GM12878 (cell line): ENCODE measurements around the gene ACTL6B. TPM values are rescaled to one million over a fixed set of nuclear protein-coding genes. Genes with fewer than 3 reads are reported as not detected.
"Not testable (repeated sequence)": the region's sequence is repeated elsewhere in the genome, so short reads cannot be mapped to it uniquely, and the experiment has no call there.

Experiments
- ATAC-seq: fragments of 200-7000 bp; cut with Tn5 transposase; 3 replicates; pipeline ENCODE4 v1.9.1; 2020; ENCODE audit warnings: mild to moderate bottlenecking, moderate library complexity
- BruUV-seq: library from RNA; stranded (reverse); fragments of 400-500 nt; replicated peaks from 2 replicates; lab custom pipeline; 2021; lab: Mats Ljungman, UMichigan
- CTCF ChIA-PET: fragments of 300-600 bp; sonication (Branson Sonifier 250); formaldehyde crosslinking; extraction: SDS; loops from one replicate; lab custom pipeline; 2021; ENCODE audit warnings: inconsistent platforms; lab: Yijun Ruan, JAX
- POLR2A ChIA-PET: fragments of 350-600 bp; formaldehyde crosslinking; extraction: SDS; loops from one replicate; lab custom pipeline; 2021; ENCODE audit warnings: inconsistent platforms; lab: Charles Lee
- RAD21 ChIA-PET: fragments of 300-600 bp; sonication (Branson Sonifier 250); formaldehyde crosslinking; loops from one replicate; lab custom pipeline; 2023; ENCODE audit warnings: antibody characterized with exemption; ENCODE audit not compliant: unreplicated experiment; lab: Charles Lee
- SMC1A ChIA-PET: fragments of 300-600 bp; sonication (Branson Sonifier 250); formaldehyde crosslinking; loops from one replicate; lab custom pipeline; 2023; ENCODE audit not compliant: unreplicated experiment, uncharacterized antibody; lab: Charles Lee
- DNase-seq: peaks from one replicate; pipeline ENCODE4 v3.0.0-alpha.2; 2011; ENCODE audit warnings: low read depth, low spot score
- FAIRE-seq: peaks from 3 replicates; lab custom pipeline; 2011; peaks lifted over from hg19 to GRCh38; lab: Jason Lieb, UNC
- H2AFZ ChIP-seq: 2 replicates; pipeline ENCODE4 v1.6.0; 2011; ENCODE audit warnings: low read depth, low read length, control low read depth; ENCODE audit not compliant: control insufficient read depth
- H3K27ac ChIP-seq: 2 replicates; pipeline ENCODE4 v1.5.1; 2011; ENCODE audit warnings: control low read depth; ENCODE audit not compliant: control insufficient read depth, insufficient read depth
- H3K27me3 ChIP-seq, 2 experiments: replicated peaks in 1 of 2; 2 replicates each; pipeline versions ENCODE4 v1.6.0 to v1.6.1; 2011; ENCODE audit warnings: low read length in 1 of 2; ENCODE audit not compliant: control insufficient read depth in 2 of 2, insufficient read depth in 2 of 2
- H3K36me3 ChIP-seq, 2 experiments: 2 replicates each; pipeline ENCODE4 v1.5.1; 2011; ENCODE audit warnings: low read length in 1 of 2; ENCODE audit not compliant: control insufficient read depth in 2 of 2, insufficient read depth in 2 of 2
- H3K4me1 ChIP-seq: 2 replicates; pipeline ENCODE4 v1.6.1; 2011; ENCODE audit warnings: mild to moderate bottlenecking, low read length, moderate library complexity, mixed read lengths; ENCODE audit not compliant: control insufficient read depth, insufficient read depth
- H3K4me2 ChIP-seq: 2 replicates; pipeline ENCODE4 v1.6.0; 2011; ENCODE audit warnings: control low read depth; ENCODE audit not compliant: control insufficient read depth, insufficient read depth
- H3K4me3 ChIP-seq: fragments of 200-600 bp; sonication (generic); 2 replicates; pipeline ENCODE4 v1.5.1; 2016
- H3K79me2 ChIP-seq: 2 replicates; pipeline ENCODE4 v1.6.0; 2011; ENCODE audit warnings: low read length; ENCODE audit not compliant: control insufficient read depth, insufficient read depth
- H3K9ac ChIP-seq: 2 replicates; pipeline ENCODE4 v1.8.0; 2011; ENCODE audit warnings: low read length, control low read depth, mixed read lengths; ENCODE audit not compliant: control insufficient read depth, insufficient read depth
- H3K9me3 ChIP-seq: replicated peaks from 3 replicates; pipeline ENCODE4 v1.5.1; 2011; ENCODE audit warnings: mild to moderate bottlenecking, low read length; ENCODE audit not compliant: control insufficient read depth, insufficient read depth
- H4K20me1 ChIP-seq: 2 replicates; pipeline ENCODE4 v1.6.0; 2011; ENCODE audit not compliant: control insufficient read depth, insufficient read depth
- WGBS: methylation state at CpG from one replicate; pipeline ENCODE4 v1.1.6; 2016; ENCODE audit warnings: low lambda C conversion rate; ENCODE audit not compliant: insufficient replicate concordance, insufficient coverage; ENCODE audit errors: missing lambda C conversion rate; 5-methylcytosine and 5-hydroxymethylcytosine counted together
- in situ Hi-C: fragments of 300-500 bp; cut with MboI; formaldehyde crosslinking; loops from 9 replicates; pipeline ENCODE4 v1.14.3; 2018; ENCODE audit warnings: mixed read lengths
- intact Hi-C: fragments of 100-400 bp; cut with micrococcal nuclease; formaldehyde crosslinking; loops from one replicate; pipeline ENCODE4 v1.14.2; 2022; ENCODE audit not compliant: unreplicated experiment
- polyA plus RNA-seq, 11 experiments: library from polyadenylated mRNA; depleted of rRNA in 4 of 11; unstranded in 6 of 11; stranded (reverse) in 5 of 11; fragments of >200 nt; fragmentation: Nextera tagmentation in 4 of 11; fragmentation: Illumina TruSeq in 1 of 11; extraction: Ambion mirVana in 4 of 11; extraction: Trizol in 1 of 11; gene quantifications; 1 replicate in 1 of 11; 2 replicates in 10 of 11; pipeline versions ENCODE4 v1.2.1 to v1.2.3, GENCODE V29; 2011 to 2016; ENCODE audit warnings: inconsistent platforms in 2 of 11, missing spikeins in 2 of 11, low read depth in 1 of 11
- total RNA-seq, 4 experiments: library from RNA; depleted of rRNA in 3 of 4; stranded (reverse); fragments of >200 nt in 3 of 4; fragmentation: Illumina TruSeq in 1 of 4; extraction: Trizol in 1 of 4; gene quantifications; 2 replicates each; pipeline versions ENCODE4 v1.2.1 to v1.2.3, GENCODE V29; 2013 to 2021
- TF ChIP-seq, protein P1 (sequence below): IDR thresholded peaks from 2 replicates; pipeline ENCODE4 v1.6.1; 2011; ENCODE audit warnings: borderline replicate concordance, low read depth, mild to moderate bottlenecking, moderate library complexity, low read length; ENCODE audit not compliant: insufficient read depth, poor library complexity, severe bottlenecking
- TF ChIP-seq, protein P2 (sequence below), 3 experiments: IDR thresholded peaks in 2 of 3; conservative IDR thresholded peaks in 1 of 3; 2 replicates each; pipeline ENCODE4 v1.5.1; 2011; ENCODE audit warnings: low read depth in 3 of 3, low read length in 3 of 3, mild to moderate bottlenecking in 3 of 3, control low read depth in 2 of 3, moderate library complexity in 2 of 3, inconsistent platforms in 1 of 3, mixed read lengths in 1 of 3; ENCODE audit not compliant: control insufficient read depth in 2 of 3, insufficient read depth in 1 of 3; ENCODE audit errors: extremely low read depth in 1 of 3

Gene ACTL6B
- total and polyA plus RNA-seq, 10 of the 15 experiments (the other 5 are each of a cell fraction or from before 2014, with no cell fraction given) = not detected

DNA sequence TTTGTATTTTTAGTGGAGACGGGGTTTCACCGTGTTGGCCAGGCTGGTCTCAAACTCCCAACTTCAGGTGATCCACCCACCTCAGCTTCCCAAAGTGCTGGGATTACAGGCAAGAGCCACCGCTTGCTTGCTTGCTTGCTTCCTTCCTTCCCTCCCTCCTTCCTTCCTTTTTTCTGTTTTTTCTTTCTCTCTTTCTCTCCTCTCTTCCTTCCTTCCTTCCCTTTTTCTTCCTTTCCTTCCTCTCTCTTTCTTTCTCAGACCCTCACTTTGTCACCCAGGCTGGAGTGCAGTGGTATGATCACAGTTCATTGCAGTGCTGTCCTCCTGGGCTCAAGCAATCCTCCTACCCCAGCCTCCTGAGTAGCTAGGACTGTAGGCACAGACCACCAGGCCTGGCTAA lies 44.8 kb upstream of the ACTL6B start:
- WGBS = 75% methylated on average over 3 of the region's 3 CpGs
- H3K4me3 ChIP-seq = not testable (repeated sequence)

GRCh38 chr7:100699018-100699417 lies 42.8 kb upstream of the ACTL6B start:
- no peak for DNase-seq
- Histone ChIP-seq H4K20me1 (no peaks in the 10 kb centered on the region), H2AFZ (no peak overlapping the region), H3K4me2 (no peak overlapping the region), H3K9me3 (no peaks in the 10 kb centered on the region), H3K36me3 (no peaks in the 10 kb centered on the region), H3K27me3 (no peaks in the 10 kb centered on the region), H3K4me3 (no peak overlapping the region), H3K9ac (no peak overlapping the region)
- no peak for FAIRE-seq
- no TSS peak for BruUV-seq
- ChIA-PET CTCF (interaction anchor here (1.3 kb wide), 1 partner anchor 9 kb away, joined by 5 read pairs; no protein-coding TSS in a partner anchor), SMC1A (interaction anchor here (0.7 kb wide), 1 partner anchor 233 kb away, joined by 3 read pairs; no protein-coding TSS in a partner anchor), RAD21 (no interaction called here), POLR2A (no interaction called here)
- WGBS = 87% methylated on average over 5 of the region's 6 CpGs
- intact Hi-C loops = loop anchor here (5.0 to 10.0 kb wide), 2 partner anchors 87 to 224 kb away; partner anchors contain the start of genes MOSPD3 and TSC22D4
- ATAC-seq = no peak
- TF ChIP-seq, protein P1, sequence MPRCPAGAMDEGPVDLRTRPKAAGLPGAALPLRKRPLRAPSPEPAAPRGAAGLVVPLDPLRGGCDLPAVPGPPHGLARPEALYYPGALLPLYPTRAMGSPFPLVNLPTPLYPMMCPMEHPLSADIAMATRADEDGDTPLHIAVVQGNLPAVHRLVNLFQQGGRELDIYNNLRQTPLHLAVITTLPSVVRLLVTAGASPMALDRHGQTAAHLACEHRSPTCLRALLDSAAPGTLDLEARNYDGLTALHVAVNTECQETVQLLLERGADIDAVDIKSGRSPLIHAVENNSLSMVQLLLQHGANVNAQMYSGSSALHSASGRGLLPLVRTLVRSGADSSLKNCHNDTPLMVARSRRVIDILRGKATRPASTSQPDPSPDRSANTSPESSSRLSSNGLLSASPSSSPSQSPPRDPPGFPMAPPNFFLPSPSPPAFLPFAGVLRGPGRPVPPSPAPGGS = peak; percentile 36
- TF ChIP-seq, protein P2, sequence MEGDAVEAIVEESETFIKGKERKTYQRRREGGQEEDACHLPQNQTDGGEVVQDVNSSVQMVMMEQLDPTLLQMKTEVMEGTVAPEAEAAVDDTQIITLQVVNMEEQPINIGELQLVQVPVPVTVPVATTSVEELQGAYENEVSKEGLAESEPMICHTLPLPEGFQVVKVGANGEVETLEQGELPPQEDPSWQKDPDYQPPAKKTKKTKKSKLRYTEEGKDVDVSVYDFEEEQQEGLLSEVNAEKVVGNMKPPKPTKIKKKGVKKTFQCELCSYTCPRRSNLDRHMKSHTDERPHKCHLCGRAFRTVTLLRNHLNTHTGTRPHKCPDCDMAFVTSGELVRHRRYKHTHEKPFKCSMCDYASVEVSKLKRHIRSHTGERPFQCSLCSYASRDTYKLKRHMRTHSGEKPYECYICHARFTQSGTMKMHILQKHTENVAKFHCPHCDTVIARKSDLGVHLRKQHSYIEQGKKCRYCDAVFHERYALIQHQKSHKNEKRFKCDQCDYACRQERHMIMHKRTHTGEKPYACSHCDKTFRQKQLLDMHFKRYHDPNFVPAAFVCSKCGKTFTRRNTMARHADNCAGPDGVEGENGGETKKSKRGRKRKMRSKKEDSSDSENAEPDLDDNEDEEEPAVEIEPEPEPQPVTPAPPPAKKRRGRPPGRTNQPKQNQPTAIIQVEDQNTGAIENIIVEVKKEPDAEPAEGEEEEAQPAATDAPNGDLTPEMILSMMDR (IDR thresholded peaks at IDR 0.05 in 2 of 3, conservative IDR thresholded peaks at IDR 0.05 in 1 of 3; ENCODE audit: control insufficient read depth in 2 of 3, extremely low read depth in 1 of 3, insufficient read depth in 1 of 3, low read depth in 3 of 3, low read length in 3 of 3) = no peak
- TF ChIP-seq, all 136 proteins: peak for 1
- Histone ChIP-seq H3K79me2 (no peaks in the 10 kb centered on the region), H3K27ac (no peak overlapping the region), H3K4me1 (peaks cover 16% of the 10 kb centered on the region)
- in situ Hi-C loops = loop anchor here (25.0 kb wide), 1 partner anchor 237 kb away; the partner anchor contains the start of gene SPACDR

More for the DNA sequence above, 44.8 kb upstream of the ACTL6B start:
- H3K9me3 ChIP-seq, ATAC-seq, FAIRE-seq, H4K20me1 ChIP-seq, H3K27me3 ChIP-seq, H3K36me3 ChIP-seq, H2AFZ ChIP-seq, BruUV-seq, H3K79me2 ChIP-seq, H3K4me1 ChIP-seq, DNase-seq, intact Hi-C loops, H3K9ac ChIP-seq, H3K27ac ChIP-seq, POLR2A ChIA-PET, SMC1A ChIA-PET, H3K4me2 ChIP-seq: not testable (repeated sequence)
- in situ Hi-C loops = loop anchor here (10.0 kb wide), 1 partner anchor 154 kb away; the partner anchor contains the start of gene SLC12A9
- ChIA-PET CTCF (interaction anchor here (1.2 to 1.7 kb wide), 4 partner anchors 10 to 136 kb away, joined by 3 to 5 read pairs (median 3); no protein-coding TSS in a partner anchor), RAD21 (interaction anchor here (0.7 kb wide), 1 partner anchor 9 kb away, joined by 6 read pairs; no protein-coding TSS in a partner anchor)
